ENCODE measurements around the gene SYCE1L.
"Not testable (repeated sequence)": the region's sequence is repeated elsewhere in the genome, so short reads cannot be mapped to it uniquely, and the experiment has no call there.

Gene SYCE1L

DNA sequence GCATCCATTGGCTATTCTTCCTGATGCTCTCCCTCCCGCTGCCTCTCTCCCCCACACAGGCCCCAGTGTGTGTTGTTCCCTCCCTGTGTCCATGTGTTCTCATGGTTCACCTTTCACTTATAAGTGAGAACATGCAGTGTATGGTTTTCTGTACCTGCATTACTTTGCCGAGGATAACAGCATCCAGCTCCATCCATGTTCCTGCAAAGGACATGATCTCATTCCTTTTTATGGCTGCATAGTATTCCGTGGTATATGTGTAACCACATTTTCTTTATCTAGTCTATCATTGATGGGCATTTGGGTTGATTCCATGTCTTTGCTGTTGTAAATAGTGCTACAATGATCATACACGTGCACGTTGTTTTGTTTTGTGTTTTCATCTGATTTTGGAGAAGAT is 43.3 kb downstream of the SYCE1L start:
- not testable (repeated sequence) for DNase-seq (ENCODE audit: insufficient read length, low spot score); FAIRE-seq

DNA sequence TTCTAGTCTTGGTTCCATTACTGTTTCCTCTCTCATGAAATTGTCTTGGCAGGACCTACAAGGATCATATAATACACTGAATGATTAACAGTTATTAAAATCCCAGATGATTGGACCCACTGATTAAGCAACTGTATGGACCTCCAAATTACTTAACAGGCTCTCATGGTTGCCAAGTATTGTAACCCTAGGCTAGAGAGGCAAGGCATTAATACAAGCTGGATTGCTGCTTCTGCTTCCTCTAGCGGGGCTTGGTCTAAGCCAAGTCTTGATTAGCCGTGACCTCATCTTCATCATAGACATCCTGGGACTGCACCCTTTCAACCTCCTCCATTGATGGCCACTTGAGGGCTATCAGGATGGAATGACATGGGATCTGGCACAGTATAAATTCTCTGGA is 46.9 kb downstream of the SYCE1L start:
- FAIRE-seq, result no peak
- no peak for DNase-seq (ENCODE audit: insufficient read length, low spot score)

DNA sequence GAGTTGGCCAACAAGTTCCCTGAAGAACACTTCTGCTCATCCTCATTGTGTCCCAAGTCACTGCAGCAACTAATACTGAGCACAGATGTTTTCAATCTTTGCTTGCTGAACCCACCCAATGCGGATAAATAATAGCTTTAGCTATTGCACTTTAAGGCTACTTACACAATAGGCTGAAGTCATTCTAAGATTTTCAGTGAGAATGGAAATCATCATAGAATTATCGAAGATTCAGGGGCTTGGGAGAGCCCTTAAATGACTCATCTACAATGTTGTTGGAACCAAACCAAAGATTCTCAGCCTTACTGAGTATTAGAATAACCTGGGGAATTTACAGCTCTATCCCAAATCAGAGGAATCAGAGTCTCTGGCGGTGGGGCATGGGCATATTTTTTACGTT is 51.2 kb downstream of the SYCE1L start:
- DNase-seq (ENCODE audit: insufficient read length, low spot score) (no peak), FAIRE-seq (peak; percentile 20)
